Testis (tissue), 3 donors: ENCODE measurements around the gene SH3RF1. TPM values are rescaled to one million over a fixed set of nuclear protein-coding genes. Genes with fewer than 3 reads are reported as not detected.

ENCODE experiments used
- DNase-seq: peaks from one replicate; pipeline ENCODE4 v3.0.0-alpha.2; 2019
- H3K27ac ChIP-seq, 2 donors: fragments of 200-600 bp; sonication (generic); one replicate each; pipeline ENCODE4 v1.5.1; 2019
- H3K27me3 ChIP-seq: fragments of 200-600 bp; sonication (generic); one replicate; pipeline ENCODE4 v1.5.1; 2019
- H3K36me3 ChIP-seq: fragments of 200-600 bp; sonication (generic); one replicate; pipeline ENCODE4 v1.5.1; 2017; ENCODE audit warnings: low read depth; ENCODE audit errors: missing control alignments
- H3K4me1 ChIP-seq: fragments of 200-600 bp; sonication (generic); one replicate; pipeline ENCODE4 v1.5.1; 2019
- H3K4me3 ChIP-seq, 2 donors: fragments of 200-600 bp; sonication (generic); one replicate each; pipeline ENCODE4 v1.5.1; 2017 to 2019
- H3K9me3 ChIP-seq: fragments of 200-600 bp; sonication (generic); one replicate; pipeline ENCODE4 v1.5.1; 2017
- POLR2A ChIP-seq: fragments of 450-650 bp; IDR thresholded peaks from one replicate; pipeline ENCODE4 v1.6.1; 2017; ENCODE audit warnings: antibody characterized with exemption, mild to moderate bottlenecking, moderate library complexity
- WGBS, 2 donors: methylation state at CpG; one replicate each; pipeline ENCODE4 v1.1.5; 2018; 5-methylcytosine and 5-hydroxymethylcytosine counted together
- intact Hi-C: fragments of 100-400 bp; cut with DNase I; formaldehyde crosslinking; loops from one replicate; pipeline ENCODE4 v1.15.1; 2023; ENCODE audit warnings: low total_unique reads
- polyA plus RNA-seq: library from polyadenylated mRNA; stranded (reverse); fragments of 350-450 nt; fragmentation: Illumina TruSeq; extraction: RNeasy Lipid Tissue Mini Kit (QIAGEN cat#74804); gene quantifications from one replicate; pipeline ENCODE4 v1.2.3, GENCODE V29; 2014; ENCODE audit warnings: low read depth, low replicate concordance; ENCODE audit not compliant: insufficient read depth
- total RNA-seq, 2 donors: library from RNA; depleted of rRNA; stranded (reverse); fragments of >200 nt; gene quantifications; one replicate each; pipeline ENCODE4 v1.2.3, GENCODE V29; 2016
- TF ChIP-seq, protein P1 (sequence below), 3 experiments: fragments of 450-650 bp in 2 of 3; fragments of 200-600 bp in 1 of 3; sonication (generic) in 1 of 3; IDR thresholded peaks; one replicate each; pipeline ENCODE4 v1.5.1; 2016 to 2019; ENCODE audit warnings: antibody characterized with exemption in 3 of 3, mild to moderate bottlenecking in 2 of 3, moderate library complexity in 1 of 3

The SH3RF1 gene
- total and polyA plus RNA-seq, 3 donors from 2014 or later, result 15.1 to 38.9 (median 26.4) TPM

DNA sequence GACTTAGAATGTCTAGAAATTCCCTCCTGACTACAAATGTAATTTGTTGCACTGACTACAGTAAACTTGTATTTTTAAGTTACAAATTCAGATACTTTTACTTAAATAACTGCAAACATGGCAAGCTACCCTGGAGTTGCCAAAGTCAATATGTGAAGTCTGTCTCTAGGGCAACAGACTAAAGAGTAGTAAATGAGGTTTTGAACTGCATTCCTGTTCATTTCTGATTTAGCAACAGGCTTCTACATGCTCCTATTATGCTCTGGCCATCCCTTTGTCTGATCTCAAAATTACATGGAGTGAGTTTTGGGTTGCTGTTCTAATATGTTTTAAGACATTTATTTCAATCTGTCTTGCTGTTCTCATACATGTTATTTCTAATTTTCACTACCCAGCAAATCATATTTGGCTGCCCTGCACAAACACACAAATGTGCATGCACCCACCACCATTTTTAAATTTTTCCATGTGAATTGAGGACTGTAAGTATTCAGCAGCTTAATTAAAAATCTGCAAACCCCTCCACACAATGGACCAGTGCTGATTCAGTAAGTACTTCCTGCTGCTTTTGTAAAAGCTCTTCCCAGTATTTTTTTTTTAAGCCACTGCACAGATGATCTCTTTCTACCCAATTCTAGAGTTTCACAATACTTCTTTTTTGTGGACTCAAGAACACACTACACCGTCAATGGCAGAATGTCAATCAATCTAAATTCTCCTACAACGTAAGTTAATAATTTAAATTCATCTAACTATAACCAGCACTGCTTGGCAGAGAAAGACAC lies 26.7 kb downstream of the SH3RF1 start:
- no peak for DNase-seq
- no peak overlapping the region for H3K27ac ChIP-seq
- TF ChIP-seq, protein P1, sequence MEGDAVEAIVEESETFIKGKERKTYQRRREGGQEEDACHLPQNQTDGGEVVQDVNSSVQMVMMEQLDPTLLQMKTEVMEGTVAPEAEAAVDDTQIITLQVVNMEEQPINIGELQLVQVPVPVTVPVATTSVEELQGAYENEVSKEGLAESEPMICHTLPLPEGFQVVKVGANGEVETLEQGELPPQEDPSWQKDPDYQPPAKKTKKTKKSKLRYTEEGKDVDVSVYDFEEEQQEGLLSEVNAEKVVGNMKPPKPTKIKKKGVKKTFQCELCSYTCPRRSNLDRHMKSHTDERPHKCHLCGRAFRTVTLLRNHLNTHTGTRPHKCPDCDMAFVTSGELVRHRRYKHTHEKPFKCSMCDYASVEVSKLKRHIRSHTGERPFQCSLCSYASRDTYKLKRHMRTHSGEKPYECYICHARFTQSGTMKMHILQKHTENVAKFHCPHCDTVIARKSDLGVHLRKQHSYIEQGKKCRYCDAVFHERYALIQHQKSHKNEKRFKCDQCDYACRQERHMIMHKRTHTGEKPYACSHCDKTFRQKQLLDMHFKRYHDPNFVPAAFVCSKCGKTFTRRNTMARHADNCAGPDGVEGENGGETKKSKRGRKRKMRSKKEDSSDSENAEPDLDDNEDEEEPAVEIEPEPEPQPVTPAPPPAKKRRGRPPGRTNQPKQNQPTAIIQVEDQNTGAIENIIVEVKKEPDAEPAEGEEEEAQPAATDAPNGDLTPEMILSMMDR (IDR thresholded peaks at IDR 0.05), result no peak
- no peak for TF ChIP-seq POLR2A
- 71 to 76% methylated on average over 2 of the region's 2 CpGs for WGBS, 2 donors
- no peak overlapping the region for H3K4me3 ChIP-seq
- no peaks in the 10 kb centered on the region for H3K9me3 ChIP-seq
- H3K4me1 ChIP-seq, result peaks cover 13% of the 10 kb centered on the region
- no peaks in the 10 kb centered on the region for H3K27me3 ChIP-seq
- no peaks in the 10 kb centered on the region for H3K36me3 ChIP-seq
- intact Hi-C loops, result no loop called here

GRCh38 chr4:169241464-169241863 lies 29.3 kb downstream of the SH3RF1 start:
- Histone ChIP-seq H3K36me3 (no peaks in the 10 kb centered on the region), H3K27ac (peak overlapping the region; percentile 2 to 29), H3K9me3 (no peaks in the 10 kb centered on the region), H3K27me3 (no peaks in the 10 kb centered on the region), H3K4me1 (peaks cover 29% of the 10 kb centered on the region), H3K4me3 (no peak overlapping the region)
- intact Hi-C loops, result no loop called here
- WGBS, 2 donors, result 30 to 36% methylated on average over 2 of the region's 2 CpGs
- TF ChIP-seq, protein P1 (IDR thresholded peaks at IDR 0.05), result no peak
- TF ChIP-seq POLR2A, result no peak
- DNase-seq, result peak; percentile 74

DNA sequence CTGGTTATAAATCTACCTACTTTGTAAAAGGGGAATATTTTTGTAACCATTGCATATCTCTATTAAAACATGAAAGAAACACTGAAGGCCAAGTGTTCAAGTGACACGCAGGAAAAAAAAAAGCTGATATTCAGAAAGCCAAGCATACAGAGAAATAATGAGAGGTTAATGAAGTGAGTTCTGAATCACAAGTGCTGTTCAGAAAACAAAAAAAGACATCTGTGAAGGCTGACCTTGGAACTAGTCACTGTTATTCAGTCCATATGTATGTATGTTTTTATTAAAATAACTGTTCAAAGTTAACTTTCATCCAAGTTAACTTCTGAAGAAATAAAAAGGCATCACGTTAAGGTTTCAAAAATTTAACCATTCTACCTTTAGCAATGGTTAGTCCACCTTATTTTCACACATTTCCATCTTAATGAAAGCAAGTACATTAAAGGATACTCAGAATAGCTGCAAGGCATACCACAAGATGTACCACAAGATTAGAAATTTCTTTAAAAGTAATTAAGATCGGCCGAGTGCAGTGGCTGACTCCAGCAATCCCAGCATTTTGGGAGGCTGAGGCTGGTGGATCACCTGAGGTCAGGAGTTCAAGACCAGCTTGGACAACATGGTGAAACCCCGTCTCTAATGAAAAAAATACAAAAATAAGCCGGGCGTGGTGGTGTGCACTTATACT lies 31.4 kb downstream of the SH3RF1 start:
- Histone ChIP-seq H3K27ac (peak overlapping the region; percentile 29 to 55), H3K36me3 (no peaks in the 10 kb centered on the region), H3K4me3 (no peak overlapping the region), H3K9me3 (no peaks in the 10 kb centered on the region), H3K27me3 (no peaks in the 10 kb centered on the region), H3K4me1 (peaks cover 29% of the 10 kb centered on the region)
- 56 to 65% methylated on average over 7 of the region's 7 CpGs for WGBS, 2 donors
- DNase-seq, result no peak
- TF ChIP-seq POLR2A, result no peak
- TF ChIP-seq, protein P1 (IDR thresholded peaks at IDR 0.05), result no peak
- intact Hi-C loops, result no loop called here

DNA sequence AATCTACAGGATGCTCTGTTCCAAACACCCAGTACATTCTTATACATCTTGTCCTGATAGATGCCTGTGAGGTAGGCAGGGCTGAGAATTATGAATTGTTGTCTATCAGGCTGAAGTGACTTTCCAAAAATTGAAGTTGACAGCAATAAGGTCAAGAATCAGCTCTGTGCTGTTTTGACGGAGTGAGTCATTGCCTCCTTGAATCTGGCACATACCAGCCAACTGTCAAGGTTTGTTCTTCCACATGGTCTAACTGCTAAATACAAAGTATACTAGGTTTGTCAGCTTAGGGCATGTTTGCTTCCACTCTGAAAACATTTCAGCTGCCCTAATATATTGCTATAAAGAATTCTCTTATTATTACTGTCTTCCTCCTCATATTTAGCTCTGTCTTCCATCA lies 32.3 kb downstream of the SH3RF1 start:
- Histone ChIP-seq H3K36me3 (no peaks in the 10 kb centered on the region), H3K4me3 (no peak overlapping the region), H3K4me1 (peaks cover 29% of the 10 kb centered on the region), H3K27ac (peak overlapping the region in 1 of 2 donors; percentile 4), H3K9me3 (no peaks in the 10 kb centered on the region), H3K27me3 (no peaks in the 10 kb centered on the region)
- WGBS, 2 donors, result 54 to 64% methylated on average over 1 of the region's 1 CpG
- TF ChIP-seq, protein P1 (IDR thresholded peaks at IDR 0.05), result no peak
- TF ChIP-seq POLR2A, result no peak
- no peak for DNase-seq
- intact Hi-C loops, result no loop called here
